ENCODE data around the gene DGKI. TPM values are rescaled to one million over a fixed set of nuclear protein-coding genes. Genes with fewer than 3 reads are reported as not detected.

Gene DGKI
- total RNA-seq, 3 donors from 2014 or later (not counting 1 experiment from before 2014, with no cell fraction given), result 0.53 TPM; not detected in 2

DNA sequence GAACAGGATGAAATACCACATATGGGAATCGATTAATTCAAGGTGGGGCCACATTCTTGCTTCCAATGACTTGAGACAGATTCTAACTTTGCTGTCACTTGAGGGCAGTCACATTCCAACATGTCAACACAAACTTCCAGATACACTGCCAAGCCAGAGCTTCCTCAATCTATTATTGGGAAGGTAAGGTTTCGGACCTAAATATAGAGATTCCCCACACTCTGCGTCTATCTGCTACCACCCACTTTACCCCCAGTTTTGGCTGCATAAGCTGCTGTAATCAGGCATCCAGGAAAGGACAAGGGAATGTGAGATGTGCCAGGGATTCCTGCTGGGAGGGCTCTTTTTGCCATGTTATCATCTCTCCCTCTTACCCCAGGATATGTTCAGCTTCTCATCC lies 20.5 kb upstream of the DGKI start:
- no peak overlapping the region for H3K27ac Mint-ChIP-seq
- no peaks in the 10 kb centered on the region for H3K27me3 Mint-ChIP-seq (ENCODE audit: low read depth in 2 of 2)
- no peaks in the 10 kb centered on the region for H3K4me1 ChIP-seq (ENCODE audit: control insufficient read depth, insufficient read depth, low read length)
- no peak overlapping the region for H3K4me3 Mint-ChIP-seq
- TF ChIP-seq CTCF (IDR thresholded peaks at IDR 0.05), result no peak
- peaks cover 13% of the 10 kb centered on the region for H3K36me3 ChIP-seq (ENCODE audit: control insufficient read depth, insufficient read depth, low read length)
- H3K4me3 ChIP-seq (ENCODE audit: low read length), result no peak overlapping the region
- H3K27me3 ChIP-seq (ENCODE audit: control insufficient read depth, insufficient read depth, low read length), result no peaks in the 10 kb centered on the region
- H3K9me3 Mint-ChIP-seq, result no peaks in the 10 kb centered on the region
- H3K9me3 ChIP-seq (ENCODE audit: control insufficient read depth, insufficient read depth, low read length), result no peaks in the 10 kb centered on the region
- WGBS (ENCODE audit: insufficient coverage), result 91% methylated on average over 2 of the region's 3 CpGs
- H3K36me3 Mint-ChIP-seq, result peaks cover 18% of the 10 kb centered on the region
- no peak for DNase-seq
- H3K4me1 Mint-ChIP-seq, result peaks cover 0 to 4% of the 10 kb centered on the region in 2 donors
- no peak for ATAC-seq
- intact Hi-C loops (cut with micrococcal nuclease), result no loop called here
- no peak overlapping the region for H3K27ac ChIP-seq (ENCODE audit: low read length)

GRCh38 chr7:137865764-137866163 lies 19.0 kb upstream of the DGKI start:
- Histone ChIP-seq H3K36me3 (ENCODE audit: control insufficient read depth, insufficient read depth, low read length) (peaks cover 13% of the 10 kb centered on the region), H3K27me3 (ENCODE audit: control insufficient read depth, insufficient read depth, low read length) (no peaks in the 10 kb centered on the region), H3K4me1 (ENCODE audit: control insufficient read depth, insufficient read depth, low read length) (no peaks in the 10 kb centered on the region), H3K4me3 (ENCODE audit: low read length) (no peak overlapping the region), H3K9me3 (ENCODE audit: control insufficient read depth, insufficient read depth, low read length) (no peaks in the 10 kb centered on the region), H3K27ac (ENCODE audit: low read length) (no peak overlapping the region)
- ATAC-seq, result no peak
- Mint-ChIP-seq H3K27me3 (ENCODE audit: low read depth in 2 of 2) (no peaks in the 10 kb centered on the region), H3K4me1 (peaks cover 0 to 4% of the 10 kb centered on the region in 2 donors), H3K27ac (no peak overlapping the region), H3K4me3 (no peak overlapping the region), H3K36me3 (peaks cover 24% of the 10 kb centered on the region), H3K9me3 (no peaks in the 10 kb centered on the region)
- no peak for TF ChIP-seq CTCF (IDR thresholded peaks at IDR 0.05)
- no peak for DNase-seq
- no CpG with 5 or more reads among the region's 1 CpG for WGBS (ENCODE audit: insufficient coverage)
- intact Hi-C loops (cut with micrococcal nuclease), result no loop called here

GRCh38 chr7:137862964-137863363 lies 16.2 kb upstream of the DGKI start:
- peaks cover 0 to 4% of the 10 kb centered on the region in 2 donors for H3K4me1 Mint-ChIP-seq
- no peak for TF ChIP-seq CTCF (IDR thresholded peaks at IDR 0.05)
- H3K4me3 ChIP-seq (ENCODE audit: low read length), result no peak overlapping the region
- H3K9me3 ChIP-seq (ENCODE audit: control insufficient read depth, insufficient read depth, low read length), result no peaks in the 10 kb centered on the region
- no peak overlapping the region for H3K27ac ChIP-seq (ENCODE audit: low read length)
- 95% methylated on average over 2 of the region's 2 CpGs for WGBS (ENCODE audit: insufficient coverage)
- no peaks in the 10 kb centered on the region for H3K27me3 ChIP-seq (ENCODE audit: control insufficient read depth, insufficient read depth, low read length)
- H3K4me1 ChIP-seq (ENCODE audit: control insufficient read depth, insufficient read depth, low read length), result no peaks in the 10 kb centered on the region
- H3K9me3 Mint-ChIP-seq, result no peaks in the 10 kb centered on the region
- H3K27me3 Mint-ChIP-seq (ENCODE audit: low read depth in 2 of 2), result no peaks in the 10 kb centered on the region
- no peak overlapping the region for H3K4me3 Mint-ChIP-seq
- ATAC-seq (no peak), DNase-seq (no peak)
- peaks cover 24% of the 10 kb centered on the region for H3K36me3 Mint-ChIP-seq
- intact Hi-C loops (cut with micrococcal nuclease), result no loop called here
- no peak overlapping the region for H3K27ac Mint-ChIP-seq
- H3K36me3 ChIP-seq (ENCODE audit: control insufficient read depth, insufficient read depth, low read length), result peaks cover 13% of the 10 kb centered on the region

DNA sequence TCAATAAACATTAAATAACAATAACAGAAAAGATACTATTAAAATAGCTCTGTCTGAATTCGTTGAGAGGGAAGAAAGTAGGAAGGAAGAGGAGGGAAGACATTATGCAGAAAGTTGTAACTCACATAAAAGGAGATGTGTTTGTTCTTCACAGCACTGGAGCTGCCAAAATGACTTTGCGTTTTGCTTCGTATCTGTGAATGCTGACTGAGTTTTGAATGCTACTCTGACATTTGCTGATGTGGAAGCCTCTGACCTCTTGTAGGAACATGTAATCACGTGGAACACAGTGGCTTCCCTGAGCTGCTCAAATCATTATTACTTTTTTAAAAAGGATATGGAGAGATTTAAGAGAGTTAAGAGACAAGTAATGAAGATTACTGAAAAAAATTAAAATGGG lies 15.6 kb upstream of the DGKI start:
- Mint-ChIP-seq H3K4me3 (no peak overlapping the region), H3K27me3 (ENCODE audit: low read depth in 2 of 2) (no peaks in the 10 kb centered on the region), H3K4me1 (peaks cover 0 to 4% of the 10 kb centered on the region in 2 donors), H3K27ac (peak overlapping the region in 1 of 2 donors; percentile 16), H3K36me3 (peaks cover 24% of the 10 kb centered on the region), H3K9me3 (no peaks in the 10 kb centered on the region)
- intact Hi-C loops (cut with micrococcal nuclease), result no loop called here
- WGBS (ENCODE audit: insufficient coverage), result 13% methylated on average over 4 of the region's 4 CpGs
- DNase-seq, result no peak
- Histone ChIP-seq H3K9me3 (ENCODE audit: control insufficient read depth, insufficient read depth, low read length) (no peaks in the 10 kb centered on the region), H3K4me3 (ENCODE audit: low read length) (no peak overlapping the region), H3K36me3 (ENCODE audit: control insufficient read depth, insufficient read depth, low read length) (peaks cover 7% of the 10 kb centered on the region), H3K4me1 (ENCODE audit: control insufficient read depth, insufficient read depth, low read length) (no peaks in the 10 kb centered on the region), H3K27ac (ENCODE audit: low read length) (no peak overlapping the region), H3K27me3 (ENCODE audit: control insufficient read depth, insufficient read depth, low read length) (no peaks in the 10 kb centered on the region)
- ATAC-seq, result no peak
- TF ChIP-seq CTCF (IDR thresholded peaks at IDR 0.05), result no peak

All from natural killer cell (primary cell).